PC-3 (cell line): Measurements from ENCODE around the gene TDRD1. TPM values are rescaled to one million over a fixed set of nuclear protein-coding genes. Genes with fewer than 3 reads are reported as not detected.

Source experiments
- ATAC-seq: fragments of 200-7000 bp; cut with Tn5 transposase; 2 replicates; pipeline ENCODE4 v1.9.1; 2020; ENCODE audit warnings: mild to moderate bottlenecking, moderate library complexity
- BruUV-seq: library from RNA; stranded (reverse); fragments of 400-500 nt; replicated peaks from 2 replicates; lab custom pipeline; 2021; lab: Mats Ljungman, UMichigan
- CTCF ChIA-PET: fragments of 300-600 bp; sonication (Branson Sonifier 250); formaldehyde crosslinking; loops from one replicate; lab custom pipeline; 2022; ENCODE audit warnings: antibody characterized with exemption; lab: Charles Lee
- POLR2A ChIA-PET: fragments of 300-600 bp; sonication (Branson Sonifier 250); formaldehyde crosslinking; loops from one replicate; lab custom pipeline; 2022; ENCODE audit warnings: antibody characterized with exemption; ENCODE audit not compliant: unreplicated experiment; lab: Charles Lee
- DNase-seq: peaks from one replicate; pipeline ENCODE4 v3.0.0-alpha.2; 2015
- H2AFZ ChIP-seq: fragments of 300-600 bp; sonication (generic); 2 replicates; pipeline ENCODE4 v1.6.0; 2016; ENCODE audit warnings: antibody characterized with exemption, low read length
- H3F3A ChIP-seq: fragments of 300-600 bp; sonication (generic); one replicate; pipeline ENCODE4 v1.6.0; 2017; ENCODE audit warnings: antibody characterized with exemption, low read length, control low read depth, mild to moderate bottlenecking; ENCODE audit not compliant: unreplicated experiment
- H3K27ac ChIP-seq: fragments of 300-600 bp; sonication (generic); 2 replicates; pipeline ENCODE4 v1.5.1; 2016; ENCODE audit warnings: mild to moderate bottlenecking, low read length
- H3K27me3 ChIP-seq: fragments of 300-600 bp; sonication (generic); 2 replicates; pipeline ENCODE4 v1.6.1; 2016; ENCODE audit warnings: low read length, mixed read lengths
- H3K36me3 ChIP-seq: fragments of 300-600 bp; sonication (generic); 2 replicates; pipeline ENCODE4 v1.6.1; 2016; ENCODE audit warnings: low read depth, mixed run types, low read length, mixed read lengths
- H3K4me1 ChIP-seq: fragments of 300-600 bp; sonication (generic); 2 replicates; pipeline ENCODE4 v1.5.1; 2016; ENCODE audit warnings: low read length; ENCODE audit not compliant: insufficient read depth
- H3K4me2 ChIP-seq: fragments of 300-600 bp; sonication (generic); 2 replicates; pipeline ENCODE4 v1.6.0; 2016; ENCODE audit warnings: low read length
- H3K4me3 ChIP-seq: fragments of 300-600 bp; sonication (generic); 2 replicates; pipeline ENCODE4 v1.5.1; 2016; ENCODE audit warnings: mild to moderate bottlenecking, low read length, mixed read lengths
- H3K79me2 ChIP-seq: fragments of 300-600 bp; sonication (generic); 2 replicates; pipeline ENCODE4 v1.6.1; 2017; ENCODE audit warnings: low read length, mixed read lengths
- H3K9ac ChIP-seq: fragments of 300-600 bp; sonication (generic); 2 replicates; pipeline ENCODE4 v1.6.0; 2016; ENCODE audit warnings: mild to moderate bottlenecking, low read length
- H3K9me2 ChIP-seq: fragments of 300-600 bp; sonication (generic); replicated peaks from 2 replicates; pipeline ENCODE4 v1.6.1; 2016; ENCODE audit warnings: mixed run types, low read length, mixed read lengths
- H3K9me3 ChIP-seq: fragments of 300-600 bp; sonication (generic); 2 replicates; pipeline ENCODE4 v1.6.1; 2016; ENCODE audit warnings: low read length, mixed read lengths
- H4K20me1 ChIP-seq: fragments of 300-600 bp; sonication (generic); 2 replicates; pipeline ENCODE4 v1.6.1; 2016; ENCODE audit warnings: low read length, mixed read lengths
- CTCF ChIP-seq: fragments of 300-600 bp; sonication (generic); conservative IDR thresholded peaks from 2 replicates; pipeline ENCODE4 v1.5.1; 2017; ENCODE audit warnings: antibody characterized with exemption, low read depth, mild to moderate bottlenecking, low read length
- EZH2 ChIP-seq: fragments of 300-600 bp; sonication (generic); IDR thresholded peaks from one replicate; pipeline ENCODE4 v1.6.1; 2017; ENCODE audit warnings: antibody characterized with exemption, mild to moderate bottlenecking, low read length; ENCODE audit not compliant: unreplicated experiment
- EZH2phosphoT487 ChIP-seq: fragments of 300-600 bp; sonication (generic); IDR thresholded peaks from 2 replicates; pipeline ENCODE4 v1.6.1; 2018; ENCODE audit warnings: mild to moderate bottlenecking, antibody characterized with exemption, low read length, borderline replicate concordance
- intact Hi-C: fragments of 100-400 bp; cut with micrococcal nuclease; formaldehyde crosslinking; loops from 2 replicates; pipeline ENCODE4 v1.9.0; 2023
- total RNA-seq: library from RNA; depleted of rRNA; stranded (reverse); fragments of >200 nt; gene quantifications from 2 replicates; pipeline ENCODE4 v1.2.3, GENCODE V29; 2014

TDRD1 gene
- total RNA-seq, 1 experiment from 2014 or later: not detected

- Histone ChIP-seq H3K36me3 (no peaks in the 10 kb centered on the region), H3K4me3 (no peak overlapping the region), H3K9me3 (no peaks in the 10 kb centered on the region), H3K4me1 (peaks cover 19% of the 10 kb centered on the region), H3K9ac (no peak overlapping the region), H4K20me1 (no peaks in the 10 kb centered on the region), H3K27ac (no peak overlapping the region), H2AFZ (no peak overlapping the region), H3K79me2 (no peaks in the 10 kb centered on the region), H3F3A (no peaks in the 10 kb centered on the region), H3K4me2 (no peak overlapping the region), H3K9me2 (no peaks in the 10 kb centered on the region), H3K27me3 (no peaks in the 10 kb centered on the region)
- TF ChIP-seq EZH2: no peak
- no peak for TF ChIP-seq CTCF
- TF ChIP-seq EZH2phosphoT487: no peak
- DNase-seq (no peak), ATAC-seq (no peak)
- CTCF ChIA-PET: no interaction called here
- BruUV-seq: no TSS peak
- intact Hi-C loops: no loop called here
- POLR2A ChIA-PET: no interaction called here
Measured at GRCh38 chr10:114274616-114275453, 95.7 kb downstream of the TDRD1 start.

GRCh38 chr10:114276066-114276465 is 96.9 kb downstream of the TDRD1 start:
- H3K27me3 ChIP-seq: no peaks in the 10 kb centered on the region
- DNase-seq (no peak), ATAC-seq (no peak)
- no peaks in the 10 kb centered on the region for H3K79me2 ChIP-seq
- no peak overlapping the region for H3K9ac ChIP-seq
- H3K36me3 ChIP-seq: no peaks in the 10 kb centered on the region
- H3K9me2 ChIP-seq: no peaks in the 10 kb centered on the region
- H4K20me1 ChIP-seq: no peaks in the 10 kb centered on the region
- H3F3A ChIP-seq: no peaks in the 10 kb centered on the region
- H3K27ac ChIP-seq: no peak overlapping the region
- H3K4me1 ChIP-seq: peaks cover 14% of the 10 kb centered on the region
- no peaks in the 10 kb centered on the region for H3K9me3 ChIP-seq
- no peak overlapping the region for H2AFZ ChIP-seq
- no peak overlapping the region for H3K4me3 ChIP-seq
- POLR2A ChIA-PET: no interaction called here
- no peak overlapping the region for H3K4me2 ChIP-seq
- BruUV-seq: no TSS peak
- TF ChIP-seq EZH2 (no peak), CTCF (no peak), EZH2phosphoT487 (no peak)
- intact Hi-C loops: no loop called here
- CTCF ChIA-PET: no interaction called here

- Histone ChIP-seq H3K4me3 (no peak overlapping the region), H2AFZ (no peak overlapping the region), H3K36me3 (no peaks in the 10 kb centered on the region), H3K9ac (no peak overlapping the region), H3K9me3 (no peaks in the 10 kb centered on the region), H3K9me2 (no peaks in the 10 kb centered on the region), H3K79me2 (no peaks in the 10 kb centered on the region), H3F3A (no peaks in the 10 kb centered on the region), H4K20me1 (no peaks in the 10 kb centered on the region), H3K27me3 (no peaks in the 10 kb centered on the region), H3K27ac (no peak overlapping the region), H3K4me1 (peaks cover 8% of the 10 kb centered on the region), H3K4me2 (no peak overlapping the region)
- no peak for ATAC-seq
- no peak for DNase-seq
- intact Hi-C loops: no loop called here
- POLR2A ChIA-PET: no interaction called here
- no TSS peak for BruUV-seq
- CTCF ChIA-PET: no interaction called here
- TF ChIP-seq EZH2 (no peak), CTCF (no peak), EZH2phosphoT487 (no peak)
Measured at GRCh38 chr10:114276671-114277070, 97.5 kb downstream of the TDRD1 start.
